ENCODE data around the gene COMMD10.
A peak's percentile ranks its signal among the peaks of the same experiment; 100 is the strongest.

The COMMD10 gene

GRCh38 chr5:116084871-116085715 is at the start of gene COMMD10:
COMMD10 (plus strand) TSS chr5:116085025.
- peak within 1 kb of the TSS; percentile 62 for H3K4me3 ChIP-seq (ENCODE audit: low read depth, low read length)
- no peak for TF ChIP-seq CTCF (IDR thresholded peaks at IDR 0.05; ENCODE audit: low read depth, low read length, missing control alignments)
- peak; percentile 69 for DNase-seq (ENCODE audit: low read depth)
- in situ Hi-C loops (cut with HindIII; ENCODE audit: low sequenced_read_pairs): no loop called here

- TF ChIP-seq CTCF (IDR thresholded peaks at IDR 0.05; ENCODE audit: low read depth, low read length, missing control alignments): no peak
- in situ Hi-C loops (cut with HindIII; ENCODE audit: low sequenced_read_pairs): no loop called here
- no peak for DNase-seq (ENCODE audit: low read depth)
- no peak overlapping the region for H3K4me3 ChIP-seq (ENCODE audit: low read depth, low read length)
These were observed 49.7 kb upstream of the COMMD10 start for GRCh38 chr5:116035123-116035522.

GRCh38 chr5:116037236-116037822 is 47.5 kb upstream of the COMMD10 start:
- TF ChIP-seq CTCF (IDR thresholded peaks at IDR 0.05; ENCODE audit: low read depth, low read length, missing control alignments): no peak
- in situ Hi-C loops (cut with HindIII; ENCODE audit: low sequenced_read_pairs): no loop called here
- DNase-seq (ENCODE audit: low read depth): no peak
- no peak overlapping the region for H3K4me3 ChIP-seq (ENCODE audit: low read depth, low read length)

- in situ Hi-C loops (cut with HindIII; ENCODE audit: low sequenced_read_pairs): no loop called here
- no peak for DNase-seq (ENCODE audit: low read depth)
- TF ChIP-seq CTCF (IDR thresholded peaks at IDR 0.05; ENCODE audit: low read depth, low read length, missing control alignments): no peak
- H3K4me3 ChIP-seq (ENCODE audit: low read depth, low read length): no peak overlapping the region
These were observed 46.0 kb upstream of the COMMD10 start for GRCh38 chr5:116038817-116039216.

- TF ChIP-seq CTCF (IDR thresholded peaks at IDR 0.05; ENCODE audit: low read depth, low read length, missing control alignments): no peak
- no peak overlapping the region for H3K4me3 ChIP-seq (ENCODE audit: low read depth, low read length)
- DNase-seq (ENCODE audit: low read depth): no peak
- in situ Hi-C loops (cut with HindIII; ENCODE audit: low sequenced_read_pairs): loop anchor here (5.0 kb wide), 1 partner anchor 70 kb away; no protein-coding TSS in a partner anchor
These were observed 42.5 kb upstream of the COMMD10 start for GRCh38 chr5:116042375-116042774.

GRCh38 chr5:116044073-116044472 is 40.8 kb upstream of the COMMD10 start:
- TF ChIP-seq CTCF (IDR thresholded peaks at IDR 0.05; ENCODE audit: low read depth, low read length, missing control alignments): no peak
- no peak overlapping the region for H3K4me3 ChIP-seq (ENCODE audit: low read depth, low read length)
- DNase-seq (ENCODE audit: low read depth): no peak
- in situ Hi-C loops (cut with HindIII; ENCODE audit: low sequenced_read_pairs): loop anchor here (5.0 kb wide), 1 partner anchor 72 kb away; no protein-coding TSS in a partner anchor
